SIG-M5 treated with dmso at 0.1 percent for 504 hours (cell line): ENCODE measurements around the gene CHN2.

Experiments
- DNase-seq: peaks from one replicate; lab custom pipeline; 2025; ENCODE audit not compliant: unreplicated experiment; lab: John Stamatoyannopoulos, UW

Gene CHN2

GRCh38 chr7:29194594-29195427, at the start of gene CHN2:
Gene CHN2, plus strand, starts transcription at chr7:29194775.
- peak; percentile 16 for DNase-seq

GRCh38 chr7:29145553-29146056, 49.0 kb upstream of the CHN2 start:
- DNase-seq, result no peak

GRCh38 chr7:29146057-29146706, 48.4 kb upstream of the CHN2 start, which contains the start of gene CPVL:
Gene CPVL, minus strand, starts transcription at chr7:29146537. Its CDS starts 25,476 bp downstream, at chr7:29121061.
- DNase-seq, result peak; percentile 10

- peak; percentile 6 for DNase-seq
Observed at GRCh38 chr7:29146888-29147609, 47.5 kb upstream of the CHN2 start.

- DNase-seq, result no peak
Observed at GRCh38 chr7:29147821-29148220, 46.8 kb upstream of the CHN2 start.

- DNase-seq, result no peak
Observed at GRCh38 chr7:29149036-29149435, 45.5 kb upstream of the CHN2 start.

GRCh38 chr7:29150856-29151255, 43.7 kb upstream of the CHN2 start:
- no peak for DNase-seq

- DNase-seq, result no peak
Observed at GRCh38 chr7:29154076-29154475, 40.5 kb upstream of the CHN2 start.

GRCh38 chr7:29156907-29157452, 37.6 kb upstream of the CHN2 start:
- no peak for DNase-seq

GRCh38 chr7:29158795-29159423, 35.7 kb upstream of the CHN2 start:
- no peak for DNase-seq

GRCh38 chr7:29160080-29160479, 34.5 kb upstream of the CHN2 start:
- no peak for DNase-seq

GRCh38 chr7:29161231-29161630, 33.3 kb upstream of the CHN2 start:
- DNase-seq, result no peak

GRCh38 chr7:29162577-29162976, 32.0 kb upstream of the CHN2 start:
- no peak for DNase-seq

- DNase-seq, result no peak
Observed at GRCh38 chr7:29163854-29164253, 30.7 kb upstream of the CHN2 start.

GRCh38 chr7:29167721-29168120, 26.9 kb upstream of the CHN2 start:
- DNase-seq, result no peak

- no peak for DNase-seq
Observed at GRCh38 chr7:29170781-29171180, 23.8 kb upstream of the CHN2 start.

- DNase-seq, result no peak
Observed at GRCh38 chr7:29173458-29173857, 21.1 kb upstream of the CHN2 start.

GRCh38 chr7:29177963-29178600, 16.5 kb upstream of the CHN2 start:
- peak; percentile 49 for DNase-seq

GRCh38 chr7:29179115-29179514, 15.5 kb upstream of the CHN2 start:
- DNase-seq, result no peak

- DNase-seq, result no peak
Observed at GRCh38 chr7:29184599-29184998, 10.0 kb upstream of the CHN2 start.
